HEK293 (cell line): Measurements from ENCODE around the gene ENHO.

Experiments used
- CTCF ChIA-PET: fragments of 350-600 bp; formaldehyde crosslinking; extraction: SDS; loops from one replicate; lab custom pipeline; 2021; ENCODE audit warnings: antibody characterized with exemption; lab: Yijun Ruan, JAX
- POLR2A ChIA-PET: fragments of 300-600 bp; formaldehyde crosslinking; extraction: SDS; loops from one replicate; lab custom pipeline; 2020; ENCODE audit warnings: antibody characterized with exemption, inconsistent platforms; lab: Yijun Ruan, JAX
- H3K27ac ChIP-seq: fragments of 200-500 bp; sonication (Bioruptor generic); 2 replicates; pipeline ENCODE4 v1.5.1; 2014; ENCODE audit warnings: low read depth, low read length, control low read depth, inconsistent platforms; ENCODE audit errors: extremely low read depth
- H3K36me3 ChIP-seq, 2 experiments: fragments of 200-500 bp in 1 of 2; sonication (Bioruptor generic) in 1 of 2; 1 replicate in 1 of 2; 2 replicates in 1 of 2; pipeline ENCODE4 v1.5.1; 2014 to 2017; ENCODE audit warnings: inconsistent platforms in 2 of 2, low read length in 2 of 2; ENCODE audit not compliant: control insufficient read depth in 2 of 2, insufficient read depth in 1 of 2
- H3K4me1 ChIP-seq: fragments of 200-500 bp; sonication (Bioruptor generic); 2 replicates; pipeline ENCODE4 v1.5.1; 2014; ENCODE audit warnings: mild to moderate bottlenecking, low read length, inconsistent platforms; ENCODE audit not compliant: control insufficient read depth, insufficient read depth
- H3K4me3 ChIP-seq: 2 replicates; pipeline ENCODE4 v1.5.1; 2011; ENCODE audit warnings: low read depth, mild to moderate bottlenecking, control low read depth, low read length, moderate library complexity
- H3K9me3 ChIP-seq: fragments of 200-500 bp; sonication (Bioruptor generic); 2 replicates; pipeline ENCODE4 v1.5.1; 2014; ENCODE audit warnings: low read depth, low read length, inconsistent platforms; ENCODE audit not compliant: control insufficient read depth, insufficient read depth
- GLIS1 ChIP-seq: fragments of 450-650 bp; formaldehyde crosslinking; IDR thresholded peaks from 2 replicates; pipeline ENCODE4 v1.5.1; 2016; ENCODE audit warnings: missing biosample characterization, missing genetic modification characterization
- KLF1 ChIP-seq: fragments of 450-650 bp; formaldehyde crosslinking; IDR thresholded peaks from 2 replicates; pipeline ENCODE4 v1.5.1; 2016; ENCODE audit warnings: missing biosample characterization, missing genetic modification characterization
- KLF10 ChIP-seq: fragments of 450-650 bp; IDR thresholded peaks from 2 replicates; pipeline ENCODE4 v1.5.1; 2018; ENCODE audit warnings: missing biosample characterization, mild to moderate bottlenecking, missing genetic modification characterization
- KLF9 ChIP-seq: fragments of 450-650 bp; formaldehyde crosslinking; IDR thresholded peaks from 2 replicates; pipeline ENCODE4 v1.5.1; 2016; ENCODE audit warnings: missing biosample characterization, missing genetic modification characterization, low read depth
- MEIS1 ChIP-seq: sonication (generic); formaldehyde crosslinking; IDR thresholded peaks from 2 replicates; pipeline ENCODE4 v1.8.1; 2022; ENCODE audit warnings: missing genetic modification reagents, mild to moderate bottlenecking, borderline replicate concordance
- SP2 ChIP-seq: fragments of 450-650 bp; formaldehyde crosslinking; IDR thresholded peaks from 2 replicates; pipeline ENCODE4 v1.5.1; 2016; ENCODE audit warnings: missing biosample characterization, missing genetic modification characterization
- SP3 ChIP-seq: fragments of 450-650 bp; formaldehyde crosslinking; IDR thresholded peaks from 2 replicates; pipeline ENCODE4 v1.5.1; 2016; ENCODE audit warnings: missing biosample characterization, missing genetic modification characterization
- ZBTB20 ChIP-seq: fragments of 450-650 bp; formaldehyde crosslinking; IDR thresholded peaks from 2 replicates; pipeline ENCODE4 v1.5.1; 2016; ENCODE audit warnings: missing biosample characterization, missing genetic modification characterization
- ZBTB48 ChIP-seq: fragments of 450-650 bp; formaldehyde crosslinking; IDR thresholded peaks from 2 replicates; pipeline ENCODE4 v1.5.1; 2016; ENCODE audit warnings: missing biosample characterization, missing genetic modification characterization
- ZFP69B ChIP-seq: fragments of 450-650 bp; formaldehyde crosslinking; IDR thresholded peaks from 2 replicates; pipeline ENCODE4 v1.5.1; 2016; ENCODE audit warnings: missing biosample characterization, missing genetic modification characterization
- ZNF114 ChIP-seq: fragments of 450-650 bp; formaldehyde crosslinking; IDR thresholded peaks from 2 replicates; pipeline ENCODE4 v1.5.0; 2017; ENCODE audit warnings: missing biosample characterization, missing genetic modification characterization
- ZNF23 ChIP-seq: fragments of 450-650 bp; formaldehyde crosslinking; IDR thresholded peaks from 2 replicates; pipeline ENCODE4 v1.5.1; 2016; ENCODE audit warnings: missing biosample characterization, missing genetic modification characterization, borderline replicate concordance
- ZNF311 ChIP-seq: fragments of 450-650 bp; formaldehyde crosslinking; IDR thresholded peaks from 2 replicates; pipeline ENCODE4 v1.5.1; 2017; ENCODE audit warnings: missing biosample characterization, missing genetic modification characterization, borderline replicate concordance
- ZNF341 ChIP-seq: fragments of 450-650 bp; formaldehyde crosslinking; IDR thresholded peaks from 2 replicates; pipeline ENCODE4; 2016; ENCODE audit warnings: low read depth, missing biosample characterization, missing genetic modification characterization
- ZNF354C ChIP-seq: fragments of 450-650 bp; formaldehyde crosslinking; IDR thresholded peaks from 2 replicates; pipeline ENCODE4 v1.5.1; 2016; ENCODE audit warnings: missing biosample characterization, missing genetic modification characterization, low read depth, borderline replicate concordance
- ZNF449 ChIP-seq: fragments of 450-650 bp; formaldehyde crosslinking; IDR thresholded peaks from 2 replicates; pipeline ENCODE4 v1.5.1; 2017; ENCODE audit warnings: missing biosample characterization, mild to moderate bottlenecking, missing genetic modification characterization, moderate library complexity
- ZNF510 ChIP-seq: fragments of 450-650 bp; formaldehyde crosslinking; IDR thresholded peaks from 2 replicates; pipeline ENCODE4 v1.5.1; 2018; ENCODE audit warnings: mild to moderate bottlenecking, missing genetic modification characterization, missing biosample characterization; ENCODE audit not compliant: insufficient replicate concordance
- ZNF610 ChIP-seq: fragments of 450-650 bp; formaldehyde crosslinking; IDR thresholded peaks from 2 replicates; pipeline ENCODE4 v1.5.1; 2016; ENCODE audit warnings: missing biosample characterization, missing genetic modification characterization, borderline replicate concordance
- ZNF654 ChIP-seq: fragments of 450-650 bp; formaldehyde crosslinking; IDR thresholded peaks from 2 replicates; pipeline ENCODE4 v1.5.1; 2016; ENCODE audit warnings: low read depth, missing biosample characterization, missing genetic modification characterization
- ZNF658 ChIP-seq: fragments of 450-650 bp; formaldehyde crosslinking; IDR thresholded peaks from 2 replicates; pipeline ENCODE4; 2016; ENCODE audit warnings: missing biosample characterization, missing genetic modification characterization
- ZNF664 ChIP-seq: fragments of 450-650 bp; formaldehyde crosslinking; IDR thresholded peaks from 2 replicates; pipeline ENCODE4 v1.5.1; 2016; ENCODE audit warnings: missing biosample characterization, missing genetic modification characterization
- ZNF692 ChIP-seq: fragments of 450-650 bp; formaldehyde crosslinking; IDR thresholded peaks from 2 replicates; pipeline ENCODE4 v1.5.1; 2016; ENCODE audit warnings: missing biosample characterization, missing genetic modification characterization
- TF ChIP-seq, protein P1 (sequence below): fragments of 450-650 bp; formaldehyde crosslinking; IDR thresholded peaks from 2 replicates; pipeline ENCODE4 v1.5.1; 2016; ENCODE audit warnings: missing biosample characterization, missing genetic modification characterization
- TF ChIP-seq, protein P2 (sequence below): fragments of 450-650 bp; formaldehyde crosslinking; IDR thresholded peaks from 2 replicates; pipeline ENCODE4 v1.5.1; 2016; ENCODE audit warnings: missing biosample characterization, missing genetic modification characterization, borderline replicate concordance
- TF ChIP-seq, protein P3 (sequence below): fragments of 450-650 bp; formaldehyde crosslinking; IDR thresholded peaks from 2 replicates; pipeline ENCODE4 v1.5.1; 2016; ENCODE audit warnings: missing biosample characterization, missing genetic modification characterization, borderline replicate concordance

ENHO gene

GRCh38 chr9:34522971-34523797 is at the start of gene ENHO:
Gene ENHO (minus strand): TSS chr9:34522990. CDS start chr9:34521695, 1,295 bp downstream.
- no peak within 1 kb of the TSS for H3K27ac ChIP-seq
- ChIA-PET POLR2A (interaction anchor here (0.7 to 1.3 kb wide), 3 partner anchors 16 to 65 kb away, joined by 3 read pairs; partner anchors contain the start of genes DNAI1 and FAM219A), CTCF (interaction anchor here (0.8 to 2.5 kb wide), 7 partner anchors 11 to 119 kb away, joined by 3 to 13 read pairs (median 3); no protein-coding TSS in a partner anchor)
- H3K9me3 ChIP-seq: no peaks in the 10 kb centered on the region
- peak within 1 kb of the TSS; percentile 37 for H3K4me3 ChIP-seq
- no peaks in the 10 kb centered on the region for H3K36me3 ChIP-seq
- no peaks in the 10 kb centered on the region for H3K4me1 ChIP-seq
- TF ChIP-seq KLF10 (tag by site-specific recombination) (peak; percentile 51; the same call in 1 of the 2 replicates), MEIS1 (CRISPR knock-in tag) (no peak), ZNF114 (tag by site-specific recombination) (no peak), SP2 (tag by site-specific recombination) (peak; percentile 90), ZBTB20 (tag by site-specific recombination) (0 out of 2 replicates have a peak, but pooled peaks have one; percentile 29), ZNF311 (tag by site-specific recombination) (no peak), ZNF449 (tag by site-specific recombination) (0 out of 2 replicates have a peak, but pooled peaks have one; percentile 38), ZFP69B (tag by site-specific recombination) (0 out of 2 replicates have a peak, but pooled peaks have one; percentile 13), GLIS1 (tag by site-specific recombination) (peak; percentile 26; the same call in 1 of the 2 replicates), ZNF610 (no peak), KLF9 (tag by site-specific recombination) (no peak), KLF1 (tag by site-specific recombination) (no peak), ZNF654 (no peak), ZNF23 (tag by site-specific recombination) (no peak), ZNF692 (tag by site-specific recombination) (peak; percentile 63), ZNF341 (tag by site-specific recombination) (peak; percentile 27; the same call in 1 of the 2 replicates), ZNF510 (no peak), ZNF354C (tag by site-specific recombination) (no peak), SP3 (tag by site-specific recombination) (peak; percentile 77), ZBTB48 (tag by site-specific recombination) (no peak), ZNF664 (tag by site-specific recombination) (no peak), ZNF658 (tag by site-specific recombination) (no peak)
- TF ChIP-seq, protein P1, sequence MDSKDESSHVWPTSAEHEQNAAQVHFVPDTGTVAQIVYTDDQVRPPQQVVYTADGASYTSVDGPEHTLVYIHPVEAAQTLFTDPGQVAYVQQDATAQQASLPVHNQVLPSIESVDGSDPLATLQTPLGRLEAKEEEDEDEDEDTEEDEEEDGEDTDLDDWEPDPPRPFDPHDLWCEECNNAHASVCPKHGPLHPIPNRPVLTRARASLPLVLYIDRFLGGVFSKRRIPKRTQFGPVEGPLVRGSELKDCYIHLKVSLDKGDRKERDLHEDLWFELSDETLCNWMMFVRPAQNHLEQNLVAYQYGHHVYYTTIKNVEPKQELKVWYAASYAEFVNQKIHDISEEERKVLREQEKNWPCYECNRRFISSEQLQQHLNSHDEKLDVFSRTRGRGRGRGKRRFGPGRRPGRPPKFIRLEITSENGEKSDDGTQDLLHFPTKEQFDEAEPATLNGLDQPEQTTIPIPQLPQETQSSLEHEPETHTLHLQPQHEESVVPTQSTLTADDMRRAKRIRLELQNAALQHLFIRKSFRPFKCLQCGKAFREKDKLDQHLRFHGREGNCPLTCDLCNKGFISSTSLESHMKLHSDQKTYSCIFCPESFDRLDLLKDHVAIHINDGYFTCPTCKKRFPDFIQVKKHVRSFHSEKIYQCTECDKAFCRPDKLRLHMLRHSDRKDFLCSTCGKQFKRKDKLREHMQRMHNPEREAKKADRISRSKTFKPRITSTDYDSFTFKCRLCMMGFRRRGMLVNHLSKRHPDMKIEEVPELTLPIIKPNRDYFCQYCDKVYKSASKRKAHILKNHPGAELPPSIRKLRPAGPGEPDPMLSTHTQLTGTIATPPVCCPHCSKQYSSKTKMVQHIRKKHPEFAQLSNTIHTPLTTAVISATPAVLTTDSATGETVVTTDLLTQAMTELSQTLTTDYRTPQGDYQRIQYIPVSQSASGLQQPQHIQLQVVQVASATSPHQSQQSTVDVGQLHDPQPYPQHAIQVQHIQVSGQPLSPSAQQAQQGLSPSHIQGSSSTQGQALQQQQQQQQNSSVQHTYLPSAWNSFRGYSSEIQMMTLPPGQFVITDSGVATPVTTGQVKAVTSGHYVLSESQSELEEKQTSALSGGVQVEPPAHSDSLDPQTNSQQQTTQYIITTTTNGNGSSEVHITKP (tag by site-specific recombination): peak; percentile 82
- TF ChIP-seq, protein P2, sequence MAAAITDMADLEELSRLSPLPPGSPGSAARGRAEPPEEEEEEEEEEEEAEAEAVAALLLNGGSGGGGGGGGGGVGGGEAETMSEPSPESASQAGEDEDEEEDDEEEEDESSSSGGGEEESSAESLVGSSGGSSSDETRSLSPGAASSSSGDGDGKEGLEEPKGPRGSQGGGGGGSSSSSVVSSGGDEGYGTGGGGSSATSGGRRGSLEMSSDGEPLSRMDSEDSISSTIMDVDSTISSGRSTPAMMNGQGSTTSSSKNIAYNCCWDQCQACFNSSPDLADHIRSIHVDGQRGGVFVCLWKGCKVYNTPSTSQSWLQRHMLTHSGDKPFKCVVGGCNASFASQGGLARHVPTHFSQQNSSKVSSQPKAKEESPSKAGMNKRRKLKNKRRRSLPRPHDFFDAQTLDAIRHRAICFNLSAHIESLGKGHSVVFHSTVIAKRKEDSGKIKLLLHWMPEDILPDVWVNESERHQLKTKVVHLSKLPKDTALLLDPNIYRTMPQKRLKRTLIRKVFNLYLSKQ (tag by site-specific recombination): no peak
- TF ChIP-seq, protein P3, sequence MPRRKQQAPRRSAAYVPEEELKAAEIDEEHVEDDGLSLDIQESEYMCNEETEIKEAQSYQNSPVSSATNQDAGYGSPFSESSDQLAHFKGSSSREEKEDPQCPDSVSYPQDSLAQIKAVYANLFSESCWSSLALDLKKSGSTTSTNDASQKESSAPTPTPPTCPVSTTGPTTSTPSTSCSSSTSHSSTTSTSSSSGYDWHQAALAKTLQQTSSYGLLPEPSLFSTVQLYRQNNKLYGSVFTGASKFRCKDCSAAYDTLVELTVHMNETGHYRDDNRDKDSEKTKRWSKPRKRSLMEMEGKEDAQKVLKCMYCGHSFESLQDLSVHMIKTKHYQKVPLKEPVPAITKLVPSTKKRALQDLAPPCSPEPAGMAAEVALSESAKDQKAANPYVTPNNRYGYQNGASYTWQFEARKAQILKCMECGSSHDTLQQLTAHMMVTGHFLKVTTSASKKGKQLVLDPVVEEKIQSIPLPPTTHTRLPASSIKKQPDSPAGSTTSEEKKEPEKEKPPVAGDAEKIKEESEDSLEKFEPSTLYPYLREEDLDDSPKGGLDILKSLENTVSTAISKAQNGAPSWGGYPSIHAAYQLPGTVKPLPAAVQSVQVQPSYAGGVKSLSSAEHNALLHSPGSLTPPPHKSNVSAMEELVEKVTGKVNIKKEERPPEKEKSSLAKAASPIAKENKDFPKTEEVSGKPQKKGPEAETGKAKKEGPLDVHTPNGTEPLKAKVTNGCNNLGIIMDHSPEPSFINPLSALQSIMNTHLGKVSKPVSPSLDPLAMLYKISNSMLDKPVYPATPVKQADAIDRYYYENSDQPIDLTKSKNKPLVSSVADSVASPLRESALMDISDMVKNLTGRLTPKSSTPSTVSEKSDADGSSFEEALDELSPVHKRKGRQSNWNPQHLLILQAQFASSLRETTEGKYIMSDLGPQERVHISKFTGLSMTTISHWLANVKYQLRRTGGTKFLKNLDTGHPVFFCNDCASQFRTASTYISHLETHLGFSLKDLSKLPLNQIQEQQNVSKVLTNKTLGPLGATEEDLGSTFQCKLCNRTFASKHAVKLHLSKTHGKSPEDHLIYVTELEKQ: no peak
